Fibroblast of pulmonary artery (primary cell): ENCODE data around the gene RASSF6.
A peak's percentile ranks its signal among the peaks of the same experiment; 100 is the strongest.
"Not testable (repeated sequence)": the region's sequence is repeated elsewhere in the genome, so short reads cannot be mapped to it uniquely, and the experiment has no call there.

ENCODE experiments used
- DNase-seq: peaks from one replicate; pipeline ENCODE4 v3.0.0-alpha.2; 2010; ENCODE audit warnings: low read depth
- H3K4me3 ChIP-seq: replicated peaks from 2 replicates; pipeline ENCODE4 v1.5.1; 2011; ENCODE audit warnings: low read depth, mild to moderate bottlenecking, control low read depth, low read length, moderate library complexity
- TF ChIP-seq, protein P1 (sequence below): IDR thresholded peaks from 2 replicates; pipeline ENCODE4 v1.5.1; 2011; ENCODE audit warnings: mild to moderate bottlenecking, control low read depth, low read length, inconsistent platforms; ENCODE audit errors: missing control alignments

The RASSF6 gene, protein sequence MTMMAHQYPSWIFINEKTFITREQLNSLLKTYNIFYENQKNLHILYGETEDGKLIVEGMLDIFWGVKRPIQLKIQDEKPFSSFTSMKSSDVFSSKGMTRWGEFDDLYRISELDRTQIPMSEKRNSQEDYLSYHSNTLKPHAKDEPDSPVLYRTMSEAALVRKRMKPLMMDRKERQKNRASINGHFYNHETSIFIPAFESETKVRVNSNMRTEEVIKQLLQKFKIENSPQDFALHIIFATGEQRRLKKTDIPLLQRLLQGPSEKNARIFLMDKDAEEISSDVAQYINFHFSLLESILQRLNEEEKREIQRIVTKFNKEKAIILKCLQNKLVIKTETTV

DNA sequence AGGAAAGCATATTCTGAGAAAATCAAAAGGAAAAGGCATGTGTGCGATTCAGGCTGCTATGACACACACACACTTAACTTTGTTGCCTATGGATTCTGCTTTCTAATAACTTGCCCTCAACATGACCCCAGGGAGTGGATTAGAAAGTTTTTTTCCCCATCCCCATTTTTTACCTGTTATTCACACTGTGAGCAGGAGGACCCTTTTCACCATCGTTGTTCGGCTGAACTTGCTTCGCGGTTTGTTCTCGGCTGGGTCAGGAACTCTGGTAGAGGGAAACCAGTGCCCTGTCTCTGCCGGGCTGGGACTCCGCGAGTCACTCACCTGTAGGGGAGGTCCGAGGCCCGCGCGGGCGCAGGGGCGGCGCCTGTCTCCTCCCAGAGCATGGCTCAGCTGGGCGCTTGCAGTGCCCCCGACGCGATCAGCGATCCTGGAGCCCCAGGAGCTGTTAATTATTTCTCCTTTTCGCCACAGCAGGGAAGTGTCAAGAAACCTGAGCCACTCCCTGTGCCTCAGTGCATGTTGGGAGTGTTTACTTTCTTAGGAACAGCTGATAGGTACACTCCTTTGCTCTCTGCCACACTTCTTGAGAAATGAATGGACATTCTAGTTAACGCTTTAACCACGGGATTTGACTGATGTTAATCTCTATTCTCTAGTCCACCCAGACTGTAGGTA, at the start of gene RASSF6:
Gene RASSF6 (minus strand): TSS at position 322 of the 678 bp plus-strand sequence. CDS start 8,641 bp downstream, outside the sequence.
- no peak for DNase-seq
- H3K4me3 ChIP-seq, result peak within 1 kb of the TSS; percentile 18
- TF ChIP-seq, protein P1, sequence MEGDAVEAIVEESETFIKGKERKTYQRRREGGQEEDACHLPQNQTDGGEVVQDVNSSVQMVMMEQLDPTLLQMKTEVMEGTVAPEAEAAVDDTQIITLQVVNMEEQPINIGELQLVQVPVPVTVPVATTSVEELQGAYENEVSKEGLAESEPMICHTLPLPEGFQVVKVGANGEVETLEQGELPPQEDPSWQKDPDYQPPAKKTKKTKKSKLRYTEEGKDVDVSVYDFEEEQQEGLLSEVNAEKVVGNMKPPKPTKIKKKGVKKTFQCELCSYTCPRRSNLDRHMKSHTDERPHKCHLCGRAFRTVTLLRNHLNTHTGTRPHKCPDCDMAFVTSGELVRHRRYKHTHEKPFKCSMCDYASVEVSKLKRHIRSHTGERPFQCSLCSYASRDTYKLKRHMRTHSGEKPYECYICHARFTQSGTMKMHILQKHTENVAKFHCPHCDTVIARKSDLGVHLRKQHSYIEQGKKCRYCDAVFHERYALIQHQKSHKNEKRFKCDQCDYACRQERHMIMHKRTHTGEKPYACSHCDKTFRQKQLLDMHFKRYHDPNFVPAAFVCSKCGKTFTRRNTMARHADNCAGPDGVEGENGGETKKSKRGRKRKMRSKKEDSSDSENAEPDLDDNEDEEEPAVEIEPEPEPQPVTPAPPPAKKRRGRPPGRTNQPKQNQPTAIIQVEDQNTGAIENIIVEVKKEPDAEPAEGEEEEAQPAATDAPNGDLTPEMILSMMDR, result no peak

DNA sequence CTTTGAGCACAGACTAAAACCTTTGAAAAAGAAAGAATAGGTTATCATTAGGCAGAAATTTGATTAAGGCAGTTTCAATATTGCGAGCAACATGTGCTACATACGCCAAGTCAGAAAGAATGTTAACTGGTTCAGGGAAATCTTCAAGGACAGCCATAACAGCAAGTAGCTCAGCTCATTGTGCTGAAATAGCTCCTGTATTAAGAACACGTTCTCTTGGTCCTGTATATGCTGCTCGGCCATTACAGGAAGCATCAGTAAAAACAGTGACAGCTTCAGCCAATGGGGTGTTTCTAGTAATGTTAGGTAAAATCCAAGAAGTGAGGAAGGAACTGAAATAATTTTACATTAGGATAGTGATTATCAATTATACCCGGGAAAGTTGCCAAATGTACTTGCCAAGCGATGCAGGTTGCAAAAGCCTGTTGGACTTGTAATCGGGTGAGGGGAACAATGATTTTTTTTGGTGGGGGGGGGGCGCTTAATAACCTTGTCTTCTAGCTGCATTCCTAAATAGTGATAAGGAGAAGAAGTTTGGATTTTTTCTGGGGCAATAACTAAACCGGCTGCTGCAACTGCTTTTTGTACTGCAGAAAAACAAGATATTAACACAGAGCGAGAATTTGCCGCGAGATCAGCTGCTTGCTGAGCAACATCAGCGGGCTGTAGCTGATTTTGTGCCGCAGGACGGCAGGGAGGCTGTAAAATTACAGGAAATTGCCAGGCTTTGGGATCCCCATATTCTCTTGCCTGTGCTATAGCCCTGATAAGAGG, 49.4 kb upstream of the RASSF6 start:
- H3K4me3 ChIP-seq, result no peak overlapping the region
- TF ChIP-seq, protein P1, result no peak
- peak; percentile 70 for DNase-seq

DNA sequence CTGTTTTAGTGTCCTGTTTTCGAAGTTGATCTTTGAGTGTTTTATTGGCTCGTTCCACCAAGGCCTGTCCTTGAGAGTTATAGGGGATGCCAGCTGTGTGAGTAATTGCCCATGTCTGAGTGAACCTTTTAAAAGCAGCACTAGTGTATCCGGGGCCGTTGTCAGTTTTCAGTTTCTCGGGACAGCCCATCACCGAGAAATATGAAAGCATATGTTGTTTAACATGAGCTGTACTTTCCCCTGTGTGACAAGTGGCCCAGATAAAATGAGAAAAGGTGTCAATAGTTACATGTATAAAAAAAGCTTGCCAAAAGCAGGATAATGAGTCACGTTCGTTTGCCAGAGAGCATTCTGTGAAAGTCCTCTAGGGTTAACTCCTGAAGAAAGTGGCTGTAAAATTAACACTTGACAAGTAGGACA, 48.6 kb upstream of the RASSF6 start:
- no peak overlapping the region for H3K4me3 ChIP-seq
- TF ChIP-seq, protein P1, result no peak
- peak; percentile 58 for DNase-seq

DNA sequence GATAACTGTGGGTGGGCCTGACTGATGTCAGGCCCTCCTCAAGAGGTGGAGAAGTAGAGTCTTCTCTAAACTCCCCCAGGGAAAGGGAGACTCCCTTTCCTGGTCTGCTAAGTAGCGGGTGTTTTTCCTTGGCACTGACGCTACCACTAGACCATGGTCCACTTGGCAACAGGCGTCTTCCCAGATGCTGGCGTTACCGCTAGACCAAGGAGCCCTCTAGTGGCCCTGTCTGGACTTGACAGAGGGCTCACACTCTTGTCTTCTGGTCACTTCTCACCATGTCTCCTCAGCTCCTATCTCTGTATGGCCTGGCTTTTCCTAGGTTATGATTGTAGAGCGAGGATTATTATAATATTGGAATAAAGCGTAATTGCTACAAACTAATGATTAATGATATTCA, 45.7 kb upstream of the RASSF6 start:
- not testable (repeated sequence) for DNase-seq, H3K4me3 ChIP-seq

DNA sequence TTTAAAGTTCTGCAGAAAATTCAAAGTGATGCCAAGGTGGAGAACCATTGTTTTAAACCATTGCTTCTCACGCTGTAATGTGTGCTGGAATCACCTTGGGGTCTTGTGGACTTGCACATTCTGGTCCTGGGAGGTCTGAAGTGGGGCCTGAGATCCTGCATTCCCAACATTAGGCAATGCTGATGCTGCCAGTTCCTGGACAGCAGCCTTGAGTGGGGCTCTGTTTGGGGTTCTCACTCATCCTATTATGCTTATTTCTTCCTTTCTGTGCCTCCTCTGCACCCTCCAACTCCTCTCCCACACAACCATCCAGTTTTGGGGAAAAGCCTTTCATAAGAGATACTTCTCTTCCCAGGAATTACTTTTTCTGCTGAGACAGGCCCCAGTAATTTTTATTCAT, 44.2 kb upstream of the RASSF6 start:
- DNase-seq, result no peak
- TF ChIP-seq, protein P1, result no peak
- H3K4me3 ChIP-seq, result no peak overlapping the region

DNA sequence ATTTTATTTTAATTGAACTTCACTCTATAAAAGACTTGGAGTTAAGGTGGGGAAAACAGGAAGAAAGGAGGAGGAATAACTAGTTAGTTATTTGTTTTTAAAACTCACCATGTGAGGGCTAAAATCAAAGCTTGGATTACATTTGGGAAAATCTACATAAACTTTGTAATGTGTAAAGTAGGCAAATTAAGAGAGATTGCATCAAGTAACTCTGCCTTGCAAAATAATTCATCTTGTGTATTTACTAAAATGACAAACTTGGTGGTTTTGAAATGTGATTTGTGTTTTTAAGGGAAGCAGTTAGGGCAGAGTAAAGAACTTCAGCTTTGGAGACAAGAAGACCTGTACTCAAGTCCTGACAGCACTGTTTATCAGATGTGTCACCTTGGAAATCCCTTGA, 43.3 kb upstream of the RASSF6 start:
- no peak overlapping the region for H3K4me3 ChIP-seq
- TF ChIP-seq, protein P1, result no peak
- DNase-seq, result no peak
